Smooth muscle cell (in vitro differentiated cells): Measurements from ENCODE around the gene ZC3H7B. TPM values are rescaled to one million over a fixed set of nuclear protein-coding genes. Genes with fewer than 3 reads are reported as not detected.

Experiments
- DNase-seq: peaks from one replicate; lab custom pipeline; 2025; ENCODE audit not compliant: unreplicated experiment; lab: John Stamatoyannopoulos, UW
- H2AFZ ChIP-seq: fragments of 200-600 bp; sonication (generic); 2 replicates; pipeline ENCODE4 v1.6.0; 2016; ENCODE audit warnings: antibody characterized with exemption, low read depth, mild to moderate bottlenecking
- H3F3A ChIP-seq: fragments of 200-600 bp; sonication (generic); 2 replicates; pipeline ENCODE4 v1.6.0; 2017; ENCODE audit warnings: antibody characterized with exemption, low read depth
- H3K27ac ChIP-seq: fragments of 200-600 bp; sonication (generic); 2 replicates; pipeline ENCODE4 v1.5.1; 2016; ENCODE audit warnings: low read depth, mild to moderate bottlenecking
- H3K27me3 ChIP-seq: fragments of 200-600 bp; sonication (generic); 2 replicates; pipeline ENCODE4 v1.6.1; 2016; ENCODE audit warnings: low read depth, mild to moderate bottlenecking
- H3K36me3 ChIP-seq: fragments of 200-600 bp; sonication (generic); 2 replicates; pipeline ENCODE4 v1.5.1; 2016; ENCODE audit warnings: low read depth
- H3K4me1 ChIP-seq: fragments of 200-600 bp; sonication (generic); 2 replicates; pipeline ENCODE4 v1.5.1; 2016; ENCODE audit warnings: low read depth
- H3K4me2 ChIP-seq: fragments of 200-600 bp; sonication (generic); 2 replicates; pipeline ENCODE4 v1.6.0; 2016; ENCODE audit warnings: mild to moderate bottlenecking
- H3K4me3 ChIP-seq: fragments of 200-600 bp; sonication (generic); 2 replicates; pipeline ENCODE4 v1.5.1; 2016; ENCODE audit warnings: mild to moderate bottlenecking
- H3K79me2 ChIP-seq: fragments of 200-600 bp; sonication (generic); 2 replicates; pipeline ENCODE4 v1.6.0; 2016; ENCODE audit warnings: low read depth, mild to moderate bottlenecking
- H3K9ac ChIP-seq: fragments of 200-600 bp; sonication (generic); 2 replicates; pipeline ENCODE4 v1.6.0; 2016; ENCODE audit warnings: low read depth
- H3K9me3 ChIP-seq: fragments of 200-600 bp; sonication (generic); replicated peaks from 2 replicates; pipeline ENCODE4 v1.5.1; 2016; ENCODE audit warnings: low read depth
- H4K20me1 ChIP-seq: fragments of 200-600 bp; sonication (generic); 2 replicates; pipeline ENCODE4 v1.6.0; 2016; ENCODE audit warnings: low read depth
- WGBS: methylation state at CpG from one replicate; pipeline ENCODE4 v1.1.7; 2016; ENCODE audit warnings: low lambda C conversion rate; 5-methylcytosine and 5-hydroxymethylcytosine counted together
- polyA plus RNA-seq: library from polyadenylated mRNA; unstranded; fragments of >200 nt; fragmentation: Nextera tagmentation; extraction: Ambion mirVana; gene quantifications from 2 replicates; pipeline ENCODE4 v1.2.1, GENCODE V29; 2016
- total RNA-seq: library from RNA; depleted of rRNA; stranded (reverse); fragments of >200 nt; gene quantifications from 2 replicates; pipeline ENCODE4 v1.2.3, GENCODE V29; 2014
- TF ChIP-seq, protein P1 (sequence below): fragments of 200-600 bp; sonication (generic); IDR thresholded peaks from 2 replicates; pipeline ENCODE4 v1.5.1; 2017; ENCODE audit warnings: borderline replicate concordance, mild to moderate bottlenecking, antibody characterized with exemption; ENCODE audit not compliant: insufficient read depth, poor library complexity, severe bottlenecking

The ZC3H7B gene
- total and polyA plus RNA-seq, 2 experiments from 2014 or later, result 3.7 to 20.6 TPM

DNA sequence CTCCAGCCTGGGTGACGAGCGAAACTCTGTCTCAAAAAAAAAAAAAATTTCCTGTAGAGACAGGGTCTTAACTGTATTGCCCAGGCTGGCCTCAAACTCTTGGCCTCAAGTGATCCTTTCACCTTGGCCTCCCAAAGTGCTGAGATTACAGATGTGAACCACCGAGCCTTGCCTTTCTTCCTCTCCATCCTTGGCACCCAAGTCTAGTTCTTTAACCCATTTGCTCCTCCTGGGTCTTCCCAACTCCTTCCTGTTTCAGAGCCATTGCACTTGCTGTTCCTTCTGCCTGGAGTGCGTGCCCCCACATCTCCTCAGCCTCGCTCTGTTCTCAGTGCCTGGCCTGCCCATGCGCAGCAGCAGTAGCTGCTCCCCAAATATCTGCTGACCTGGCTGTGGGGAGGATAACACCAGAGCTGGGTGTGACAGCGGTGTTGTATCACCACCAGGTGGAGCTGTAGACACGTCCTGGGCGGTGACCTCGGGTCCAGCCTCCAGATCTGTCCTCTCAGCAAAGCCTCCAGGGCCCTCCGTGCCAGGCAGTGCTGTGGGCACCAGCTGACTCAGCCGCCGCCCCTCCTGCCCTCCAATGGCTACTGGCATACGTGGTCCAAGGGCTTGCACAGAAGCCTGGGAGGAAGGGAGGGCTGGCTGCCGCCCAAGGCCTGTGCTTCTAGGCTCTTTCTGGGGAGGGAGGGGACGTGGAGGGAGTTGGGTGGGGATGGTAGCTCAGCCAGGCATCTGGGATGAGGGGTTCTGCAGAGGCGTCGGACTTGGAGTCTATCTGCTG, 102.4 kb downstream of the ZC3H7B start:
- no peak overlapping the region for H3K4me2 ChIP-seq

DNA sequence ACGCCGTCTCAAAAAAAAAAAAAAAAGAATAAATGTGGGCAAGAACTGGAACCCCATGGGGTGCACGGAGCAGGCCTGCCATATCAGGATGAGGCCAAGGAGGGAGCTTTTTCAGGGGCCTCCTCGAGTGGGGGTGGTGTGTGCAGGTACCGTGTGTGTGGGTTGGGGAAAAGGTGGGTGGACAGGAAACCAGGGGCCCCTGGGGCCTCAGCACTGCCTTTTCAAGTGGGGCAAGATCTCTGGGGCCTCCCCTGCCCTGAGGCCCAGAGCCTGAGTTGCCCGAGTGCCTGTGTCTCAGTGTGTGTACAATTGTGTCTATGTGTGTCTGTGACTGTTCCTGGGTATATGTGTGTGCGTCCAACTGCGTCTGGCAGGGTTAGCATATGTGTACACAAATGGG, 104.3 kb downstream of the ZC3H7B start:
- no peak overlapping the region for H2AFZ ChIP-seq
- H3K4me1 ChIP-seq, result no peaks in the 10 kb centered on the region
- no peak overlapping the region for H3K9ac ChIP-seq
- TF ChIP-seq, protein P1, sequence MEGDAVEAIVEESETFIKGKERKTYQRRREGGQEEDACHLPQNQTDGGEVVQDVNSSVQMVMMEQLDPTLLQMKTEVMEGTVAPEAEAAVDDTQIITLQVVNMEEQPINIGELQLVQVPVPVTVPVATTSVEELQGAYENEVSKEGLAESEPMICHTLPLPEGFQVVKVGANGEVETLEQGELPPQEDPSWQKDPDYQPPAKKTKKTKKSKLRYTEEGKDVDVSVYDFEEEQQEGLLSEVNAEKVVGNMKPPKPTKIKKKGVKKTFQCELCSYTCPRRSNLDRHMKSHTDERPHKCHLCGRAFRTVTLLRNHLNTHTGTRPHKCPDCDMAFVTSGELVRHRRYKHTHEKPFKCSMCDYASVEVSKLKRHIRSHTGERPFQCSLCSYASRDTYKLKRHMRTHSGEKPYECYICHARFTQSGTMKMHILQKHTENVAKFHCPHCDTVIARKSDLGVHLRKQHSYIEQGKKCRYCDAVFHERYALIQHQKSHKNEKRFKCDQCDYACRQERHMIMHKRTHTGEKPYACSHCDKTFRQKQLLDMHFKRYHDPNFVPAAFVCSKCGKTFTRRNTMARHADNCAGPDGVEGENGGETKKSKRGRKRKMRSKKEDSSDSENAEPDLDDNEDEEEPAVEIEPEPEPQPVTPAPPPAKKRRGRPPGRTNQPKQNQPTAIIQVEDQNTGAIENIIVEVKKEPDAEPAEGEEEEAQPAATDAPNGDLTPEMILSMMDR, result no peak
- 92% methylated on average over 8 of the region's 8 CpGs for WGBS
- DNase-seq, result no peak
- H3K9me3 ChIP-seq, result no peaks in the 10 kb centered on the region
- H3F3A ChIP-seq, result no peaks in the 10 kb centered on the region
- H4K20me1 ChIP-seq, result no peaks in the 10 kb centered on the region
- H3K79me2 ChIP-seq, result no peaks in the 10 kb centered on the region
- H3K27me3 ChIP-seq, result no peaks in the 10 kb centered on the region
- H3K4me2 ChIP-seq, result no peak overlapping the region
- no peak overlapping the region for H3K4me3 ChIP-seq
- H3K27ac ChIP-seq, result no peak overlapping the region
- no peaks in the 10 kb centered on the region for H3K36me3 ChIP-seq

More for the DNA sequence above, 102.4 kb downstream of the ZC3H7B start:
- H3K9me3 ChIP-seq, result no peaks in the 10 kb centered on the region
- H4K20me1 ChIP-seq, result no peaks in the 10 kb centered on the region
- no peaks in the 10 kb centered on the region for H3K27me3 ChIP-seq
- no peaks in the 10 kb centered on the region for H3K36me3 ChIP-seq
- H3F3A ChIP-seq, result no peaks in the 10 kb centered on the region
- no peak overlapping the region for H3K4me3 ChIP-seq
- DNase-seq, result peak; percentile 48
- no peak overlapping the region for H2AFZ ChIP-seq
- WGBS, result 37% methylated on average over 18 of the region's 18 CpGs
- TF ChIP-seq, protein P1, result peak; percentile 91
- no peak overlapping the region for H3K9ac ChIP-seq
- no peaks in the 10 kb centered on the region for H3K4me1 ChIP-seq
- no peaks in the 10 kb centered on the region for H3K79me2 ChIP-seq
- no peak overlapping the region for H3K27ac ChIP-seq

DNA sequence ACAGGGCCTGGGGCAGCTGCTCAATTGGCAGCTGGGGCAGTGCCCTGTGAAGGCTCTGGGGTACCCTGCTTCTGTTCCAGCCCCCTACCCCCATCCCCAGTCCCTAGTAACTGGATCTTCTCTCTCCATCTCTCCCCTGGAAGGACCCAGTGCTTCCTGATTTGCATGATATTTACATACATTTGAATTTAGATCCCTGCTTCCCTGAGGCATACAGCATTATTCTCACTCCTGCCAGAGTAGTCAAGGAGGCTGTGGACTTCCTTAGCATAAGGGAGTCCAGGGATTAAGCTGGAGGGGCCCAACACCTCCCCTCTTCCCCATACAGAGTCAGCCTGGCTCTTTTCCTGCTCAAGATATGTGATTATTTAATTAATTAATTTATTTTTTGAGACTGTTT, 105.1 kb downstream of the ZC3H7B start:
- Histone ChIP-seq H3K9me3 (no peaks in the 10 kb centered on the region), H3K4me1 (no peaks in the 10 kb centered on the region), H3K36me3 (no peaks in the 10 kb centered on the region), H3K4me2 (no peak overlapping the region), H3K27ac (no peak overlapping the region), H3K79me2 (no peaks in the 10 kb centered on the region), H3F3A (no peaks in the 10 kb centered on the region), H4K20me1 (no peaks in the 10 kb centered on the region), H3K4me3 (no peak overlapping the region), H3K9ac (no peak overlapping the region), H2AFZ (no peak overlapping the region), H3K27me3 (no peaks in the 10 kb centered on the region)
- TF ChIP-seq, protein P1, result no peak
- no peak for DNase-seq

DNA sequence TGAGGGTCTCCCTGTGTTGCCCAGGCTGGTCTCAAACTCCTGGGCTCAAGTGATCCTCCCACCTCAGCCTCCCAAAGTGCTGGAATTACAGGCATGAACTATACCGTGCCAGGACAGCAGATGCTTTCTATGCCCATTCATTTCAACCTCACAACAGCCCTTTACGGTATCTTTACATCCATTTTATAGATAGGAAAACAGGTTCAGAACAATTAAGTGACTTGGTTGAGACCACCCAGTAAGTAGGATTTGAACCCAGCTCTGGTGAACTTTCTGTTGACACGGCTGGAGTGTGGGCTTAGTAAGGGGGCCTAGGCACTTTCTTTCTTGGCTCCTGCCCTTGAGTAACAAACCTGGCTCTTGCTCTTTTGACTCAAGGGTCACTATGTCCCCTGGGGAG, 106.1 kb downstream of the ZC3H7B start:
- no peaks in the 10 kb centered on the region for H3K36me3 ChIP-seq
- TF ChIP-seq, protein P1, result no peak
- no peak overlapping the region for H3K9ac ChIP-seq
- DNase-seq, result no peak
- no peaks in the 10 kb centered on the region for H3F3A ChIP-seq
- H3K27me3 ChIP-seq, result no peaks in the 10 kb centered on the region
- H3K27ac ChIP-seq, result no peak overlapping the region
- 98% methylated on average over 3 of the region's 3 CpGs for WGBS
- no peak overlapping the region for H2AFZ ChIP-seq
- no peaks in the 10 kb centered on the region for H3K4me1 ChIP-seq
- H3K79me2 ChIP-seq, result no peaks in the 10 kb centered on the region
- H3K9me3 ChIP-seq, result no peaks in the 10 kb centered on the region
- no peak overlapping the region for H3K4me2 ChIP-seq
- no peaks in the 10 kb centered on the region for H4K20me1 ChIP-seq
- H3K4me3 ChIP-seq, result no peak overlapping the region
